H1 (cell line): ENCODE results near the gene MYOT. TPM values are rescaled to one million over a fixed set of nuclear protein-coding genes. Genes with fewer than 3 reads are reported as not detected.

Experiments
- SP2 ChIP-seq: IDR thresholded peaks from 2 replicates; pipeline ENCODE4 v1.6.1; 2012; ENCODE audit warnings: mild to moderate bottlenecking, low read length, inconsistent platforms
- SP4 ChIP-seq: IDR thresholded peaks from 2 replicates; pipeline ENCODE4 v1.6.1; 2012; ENCODE audit warnings: low read length, inconsistent platforms
- polyA plus RNA-seq, 7 experiments: library from polyadenylated mRNA; depleted of rRNA in 3 of 7; stranded (reverse) in 5 of 7; unstranded in 2 of 7; fragments of >200 nt in 5 of 7; fragments of 200-250 nt in 2 of 7; gene quantifications; 1 replicate in 5 of 7; 2 replicates in 1 of 7; 4 replicates in 1 of 7; pipeline versions ENCODE4 v1.2.1 to v1.2.3, GENCODE V29; 2011 to 2013; ENCODE audit warnings: missing spikeins in 2 of 7, mixed read lengths in 2 of 7
- total RNA-seq: library from RNA; stranded (reverse); fragmentation: NEBNext Ultra II Directional; extraction: Animal tissue kit (Norgen Biotek cat#: 25700); gene quantifications from 2 replicates; pipeline ENCODE4 v1.2.1, GENCODE V29; 2021

MYOT gene
- total and polyA plus RNA-seq, 2 of the 8 experiments (the other 6 are each of a cell fraction or from before 2014, with no cell fraction given), result not detected

DNA sequence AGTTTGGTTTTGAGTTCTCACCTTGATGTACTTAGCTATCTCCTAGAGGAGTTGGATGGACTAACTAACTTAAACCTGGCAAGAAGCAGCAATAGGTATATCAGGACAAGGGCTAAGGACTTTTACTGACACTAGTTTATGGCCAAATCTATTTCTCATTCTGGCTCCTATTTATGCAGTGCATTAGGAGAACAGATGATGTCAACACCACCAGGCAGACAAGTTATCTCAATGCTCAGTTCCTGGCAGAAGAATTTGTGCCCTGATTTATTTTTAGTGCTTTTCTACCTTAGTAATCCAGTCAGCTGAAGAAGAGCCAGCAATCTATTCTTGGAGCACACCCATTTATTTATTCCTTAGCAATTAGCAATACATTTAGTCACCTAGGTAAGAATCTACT is 30.7 kb upstream of the MYOT start (continued):
- no peak for TF ChIP-seq SP4
- TF ChIP-seq SP2, result no peak
